Tibial nerve (tissue), 4 donors: ENCODE data around the gene HSD17B11. TPM values are rescaled to one million over a fixed set of nuclear protein-coding genes. Genes with fewer than 3 reads are reported as not detected.
"Not testable (repeated sequence)": the region's sequence is repeated elsewhere in the genome, so short reads cannot be mapped to it uniquely, and the experiment has no call there.

Experiments used
- DNase-seq, 2 donors: peaks; one replicate each; pipeline ENCODE4 v3.0.0-alpha.2; 2019; ENCODE audit warnings: low spot score in 2 of 2
- H3K27ac ChIP-seq, 4 donors: fragments of 200-600 bp; sonication (generic) in 3 of 4; one replicate each; pipeline ENCODE4 v1.5.1; 2017 to 2019; ENCODE audit warnings: mild to moderate bottlenecking in 1 of 4
- H3K27me3 ChIP-seq, 2 donors: fragments of 200-600 bp; sonication (generic) in 1 of 2; one replicate each; pipeline versions ENCODE4 v1.5.1 to v1.6.0; 2017 to 2019
- H3K36me3 ChIP-seq, 3 donors: fragments of 200-600 bp; sonication (generic); one replicate each; pipeline ENCODE4 v1.5.1; 2018 to 2019
- H3K4me1 ChIP-seq, 4 donors: fragments of 200-600 bp; sonication (generic) in 3 of 4; one replicate each; pipeline ENCODE4 v1.5.1; 2017 to 2019
- H3K4me3 ChIP-seq, 4 donors: fragments of 200-600 bp; sonication (generic) in 3 of 4; one replicate each; pipeline ENCODE4 v1.5.1; 2017 to 2019; ENCODE audit warnings: mild to moderate bottlenecking in 1 of 4, moderate library complexity in 1 of 4
- H3K9me3 ChIP-seq, 4 donors: fragments of 200-600 bp; sonication (generic) in 3 of 4; one replicate each; pipeline ENCODE4 v1.5.1; 2017 to 2019
- EP300 ChIP-seq, 2 donors: sonication (generic); formaldehyde crosslinking; IDR thresholded peaks; one replicate each; pipeline ENCODE4 v1.6.1; 2017; ENCODE audit warnings: antibody characterized with exemption in 2 of 2, mild to moderate bottlenecking in 1 of 2
- POLR2A ChIP-seq, 2 donors: fragments of 450-650 bp; IDR thresholded peaks; one replicate each; pipeline ENCODE4 v1.6.1; 2017; ENCODE audit warnings: antibody characterized with exemption in 2 of 2, mild to moderate bottlenecking in 2 of 2, moderate library complexity in 2 of 2
- WGBS, 2 donors: methylation state at CpG; one replicate each; pipeline ENCODE4 v1.1.5; 2018; 5-methylcytosine and 5-hydroxymethylcytosine counted together
- small RNA-seq: library from RNA; depleted of rRNA; stranded (forward); fragments of <200 nt; gene quantifications from one replicate; pipeline ENCODE3, GENCODE V24; 2016
- total RNA-seq, 4 donors: library from RNA; depleted of rRNA; stranded (reverse); fragments of >200 nt; gene quantifications; one replicate each; pipeline ENCODE4 v1.1.0, GENCODE V29; 2016
- TF ChIP-seq, protein P1 (sequence below), 5 experiments: fragments of 200-600 bp in 3 of 5; fragments of 450-650 bp in 2 of 5; sonication (generic) in 3 of 5; IDR thresholded peaks; one replicate each; pipeline ENCODE4 v1.5.1; 2016 to 2019; ENCODE audit warnings: antibody characterized with exemption in 5 of 5, mild to moderate bottlenecking in 3 of 5, moderate library complexity in 2 of 5

The HSD17B11 gene
- total RNA-seq, 4 donors from 2014 or later = 62.4 to 75.1 (median 67.8) TPM

DNA sequence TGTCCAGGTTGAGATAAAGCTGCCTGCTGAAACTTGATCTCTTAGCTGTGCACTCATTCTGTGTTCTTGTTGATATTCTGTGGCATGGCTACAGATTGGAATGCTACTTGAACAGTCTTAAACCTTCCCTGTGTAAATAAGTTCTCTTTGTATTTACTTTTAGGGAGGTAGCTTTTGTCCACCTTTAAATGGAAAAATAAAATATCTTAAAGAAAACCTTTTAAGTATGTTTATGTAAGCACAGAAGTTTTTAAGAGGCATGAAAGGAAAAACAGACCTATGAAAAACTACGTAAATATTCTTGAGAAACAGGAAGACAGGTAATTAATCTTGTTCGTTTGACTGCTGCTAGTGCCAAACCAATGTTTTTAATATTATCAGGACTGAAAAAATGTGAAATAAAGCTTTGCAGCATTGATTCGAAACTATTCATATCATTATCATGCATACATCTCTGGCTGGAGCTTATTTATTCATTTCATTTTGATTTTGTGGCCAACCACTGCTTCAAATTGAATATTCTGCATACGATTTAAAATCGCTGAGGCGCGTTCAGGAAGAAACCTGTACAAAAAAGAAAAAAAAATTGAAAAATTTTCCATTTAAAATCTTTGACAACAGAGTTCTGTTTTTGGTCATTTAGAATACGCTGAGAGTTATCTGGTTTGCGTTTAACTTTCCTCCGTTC lies 86.1 kb downstream of the HSD17B11 start:
- no peak overlapping the region for H3K4me3 ChIP-seq
- 82 to 84% methylated on average over 10 of the region's 10 CpGs for WGBS, 2 donors
- no peaks in the 10 kb centered on the region for H3K27me3 ChIP-seq
- H3K27ac ChIP-seq = no peak overlapping the region
- no peak for DNase-seq
- no peaks in the 10 kb centered on the region for H3K4me1 ChIP-seq
- no peaks in the 10 kb centered on the region for H3K9me3 ChIP-seq
- H3K36me3 ChIP-seq = peaks cover 0 to 4% (median 0%) of the 10 kb centered on the region in 3 donors
- TF ChIP-seq POLR2A (IDR thresholded peaks at IDR 0.05) (no peak), EP300 (IDR thresholded peaks at IDR 0.05) (no peak)
- TF ChIP-seq, protein P1, sequence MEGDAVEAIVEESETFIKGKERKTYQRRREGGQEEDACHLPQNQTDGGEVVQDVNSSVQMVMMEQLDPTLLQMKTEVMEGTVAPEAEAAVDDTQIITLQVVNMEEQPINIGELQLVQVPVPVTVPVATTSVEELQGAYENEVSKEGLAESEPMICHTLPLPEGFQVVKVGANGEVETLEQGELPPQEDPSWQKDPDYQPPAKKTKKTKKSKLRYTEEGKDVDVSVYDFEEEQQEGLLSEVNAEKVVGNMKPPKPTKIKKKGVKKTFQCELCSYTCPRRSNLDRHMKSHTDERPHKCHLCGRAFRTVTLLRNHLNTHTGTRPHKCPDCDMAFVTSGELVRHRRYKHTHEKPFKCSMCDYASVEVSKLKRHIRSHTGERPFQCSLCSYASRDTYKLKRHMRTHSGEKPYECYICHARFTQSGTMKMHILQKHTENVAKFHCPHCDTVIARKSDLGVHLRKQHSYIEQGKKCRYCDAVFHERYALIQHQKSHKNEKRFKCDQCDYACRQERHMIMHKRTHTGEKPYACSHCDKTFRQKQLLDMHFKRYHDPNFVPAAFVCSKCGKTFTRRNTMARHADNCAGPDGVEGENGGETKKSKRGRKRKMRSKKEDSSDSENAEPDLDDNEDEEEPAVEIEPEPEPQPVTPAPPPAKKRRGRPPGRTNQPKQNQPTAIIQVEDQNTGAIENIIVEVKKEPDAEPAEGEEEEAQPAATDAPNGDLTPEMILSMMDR (IDR thresholded peaks at IDR 0.05) = no peak

DNA sequence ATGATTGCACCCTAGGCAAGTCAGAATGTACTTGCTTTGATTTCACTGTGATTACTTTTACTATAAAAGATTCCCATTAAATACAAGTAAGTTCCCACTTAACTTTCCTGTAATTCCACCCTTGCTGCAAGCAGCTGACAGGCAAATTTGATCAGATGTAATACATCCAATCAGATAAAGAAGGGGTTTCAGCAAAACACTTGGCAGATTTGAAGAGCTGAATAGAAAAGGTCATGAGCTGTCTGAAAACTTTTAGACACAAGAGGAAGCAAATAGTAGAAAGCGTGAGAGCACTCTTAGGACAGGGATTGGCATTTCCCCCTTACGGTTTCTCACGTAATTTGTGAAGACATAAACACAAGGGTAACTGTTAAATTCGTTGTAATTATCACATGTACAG lies 91.1 kb downstream of the HSD17B11 start:
- no peaks in the 10 kb centered on the region for H3K9me3 ChIP-seq
- H3K4me1 ChIP-seq = no peaks in the 10 kb centered on the region
- TF ChIP-seq, protein P1 (IDR thresholded peaks at IDR 0.05) = no peak
- TF ChIP-seq EP300 (IDR thresholded peaks at IDR 0.05) (no peak), POLR2A (IDR thresholded peaks at IDR 0.05) (no peak)
- no peaks in the 10 kb centered on the region for H3K27me3 ChIP-seq
- no peak overlapping the region for H3K4me3 ChIP-seq
- H3K36me3 ChIP-seq = no peaks in the 10 kb centered on the region
- WGBS, 2 donors = 36 to 53% methylated on average over 4 of the region's 4 CpGs
- H3K27ac ChIP-seq = no peak overlapping the region
- no peak for DNase-seq

DNA sequence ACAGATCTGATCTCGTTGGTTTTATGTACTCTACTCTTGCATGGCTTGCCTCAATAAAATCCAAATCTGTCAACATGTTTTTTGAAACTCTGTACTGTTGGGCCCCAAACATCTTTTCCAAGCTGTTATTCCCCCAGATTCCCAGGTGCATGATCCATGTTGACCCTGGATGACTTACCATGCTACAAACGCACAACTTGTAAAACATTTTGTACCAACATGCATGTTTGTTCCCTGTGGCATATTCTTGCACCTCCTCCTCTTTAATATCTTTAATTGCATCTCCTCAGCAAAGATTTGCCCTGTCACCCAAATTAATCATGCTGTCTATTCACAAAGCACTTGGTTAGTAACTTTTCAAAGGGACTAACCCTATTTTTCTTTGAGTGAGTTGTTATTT lies 92.6 kb downstream of the HSD17B11 start:
- H3K27me3 ChIP-seq = no peaks in the 10 kb centered on the region
- peaks cover 0 to 11% (median 0%) of the 10 kb centered on the region in 4 donors for H3K9me3 ChIP-seq
- H3K4me1 ChIP-seq = no peaks in the 10 kb centered on the region
- no peak overlapping the region for H3K27ac ChIP-seq
- no peak overlapping the region for H3K4me3 ChIP-seq
- 58 to 65% methylated on average over 2 of the region's 2 CpGs for WGBS, 2 donors
- H3K36me3 ChIP-seq = no peaks in the 10 kb centered on the region
- TF ChIP-seq, protein P1 (IDR thresholded peaks at IDR 0.05) = no peak
- DNase-seq = no peak

DNA sequence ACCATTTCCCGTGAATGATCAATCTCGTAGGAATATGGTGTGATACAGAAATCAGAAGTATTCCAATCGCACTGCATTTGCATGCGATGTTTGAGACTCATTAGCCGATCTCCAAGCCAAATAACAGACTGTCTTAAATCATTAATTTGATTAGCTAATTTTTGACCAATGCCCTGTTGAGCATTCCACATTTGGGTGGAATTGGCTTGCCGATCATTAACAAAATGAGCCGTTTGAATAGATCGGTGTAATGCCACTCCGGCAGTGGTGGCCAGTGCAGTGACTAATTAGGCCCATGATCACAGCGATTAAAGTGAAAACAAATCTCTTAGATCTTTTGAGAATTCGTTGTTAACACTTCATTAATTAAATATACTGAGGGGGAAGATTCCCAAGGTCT lies 96.1 kb downstream of the HSD17B11 start:
- H3K27ac ChIP-seq, H3K4me3 ChIP-seq, H3K4me1 ChIP-seq, H3K27me3 ChIP-seq, H3K36me3 ChIP-seq, DNase-seq: not testable (repeated sequence)
- 79 to 92% methylated on average over 11 of the region's 11 CpGs for WGBS, 2 donors
- peaks cover 0 to 15% (median 0%) of the 10 kb centered on the region in 4 donors for H3K9me3 ChIP-seq

DNA sequence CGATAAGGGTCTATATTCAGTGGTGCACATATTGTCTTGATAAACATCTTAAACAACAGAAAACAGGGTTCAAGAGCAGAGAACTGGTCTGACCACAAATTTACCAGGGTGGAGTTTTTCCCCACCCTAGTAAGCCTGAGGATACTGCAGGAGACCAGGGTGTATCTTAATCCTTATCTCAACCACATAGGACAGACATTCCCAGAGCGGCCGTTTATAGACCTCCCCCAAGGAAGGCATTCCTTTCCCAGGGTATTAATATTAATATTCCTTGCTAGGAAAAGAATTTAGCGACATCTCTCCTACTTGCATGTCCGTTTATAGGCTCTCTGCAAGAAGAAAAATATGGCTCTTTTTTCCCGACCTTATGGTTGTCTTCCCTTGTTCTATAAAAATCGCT lies 97.1 kb downstream of the HSD17B11 start:
- H3K4me1 ChIP-seq, H3K4me3 ChIP-seq, H3K36me3 ChIP-seq, DNase-seq, H3K27me3 ChIP-seq, H3K27ac ChIP-seq: not testable (repeated sequence)
- 88 to 93% methylated on average over 7 of the region's 7 CpGs for WGBS, 2 donors
- peaks cover 0 to 15% (median 0%) of the 10 kb centered on the region in 4 donors for H3K9me3 ChIP-seq

DNA sequence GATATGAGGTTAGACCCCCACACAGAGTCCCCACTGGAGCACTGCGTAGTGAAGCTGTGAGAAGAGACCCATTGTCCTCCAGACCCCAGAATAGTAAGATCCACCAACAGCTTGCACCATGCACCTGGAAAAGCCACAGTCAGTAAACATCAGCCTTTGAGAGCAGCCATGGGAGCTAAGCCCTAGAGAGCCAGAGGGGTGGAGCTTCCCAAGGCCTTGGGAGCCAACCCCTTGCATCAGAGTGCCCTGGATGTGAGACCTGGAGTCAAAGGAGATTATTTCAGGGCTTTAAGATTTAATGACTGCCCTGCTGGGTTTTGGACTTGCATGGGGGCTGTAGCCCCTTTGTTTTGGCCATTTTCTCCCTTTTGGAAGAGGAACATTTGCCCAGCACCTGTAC lies 104.0 kb downstream of the HSD17B11 start:
- Histone ChIP-seq H3K36me3 (no peaks in the 10 kb centered on the region), H3K27ac (no peak overlapping the region), H3K4me1 (no peaks in the 10 kb centered on the region), H3K27me3 (no peaks in the 10 kb centered on the region), H3K4me3 (no peak overlapping the region), H3K9me3 (peaks cover 0 to 33% (median 0%) of the 10 kb centered on the region in 4 donors)
- 83 to 90% methylated on average over 1 of the region's 1 CpG for WGBS, 2 donors
- TF ChIP-seq EP300 (IDR thresholded peaks at IDR 0.05) = no peak
- TF ChIP-seq POLR2A (IDR thresholded peaks at IDR 0.05) = no peak
- TF ChIP-seq, protein P1 (IDR thresholded peaks at IDR 0.05) = no peak
- no peak for DNase-seq

Small RNAs within 50 kb of the gene (small RNA-seq; reads per million reads assigned to genes)
- not detected for gene MIR5705
- gene RN7SL681P = not detected

Other genes with a start within 250 kb of the HSD17B11 start
- 10 to 100 TPM in 2 of 4 donors, 1 to 10 TPM in 2; 6.3 to 18.2 (median 13.3) TPM for gene KLHL8, start 170.6 kb downstream of the HSD17B11 start, total RNA-seq
- gene HSD17B13, start 68.3 kb downstream of the HSD17B11 start, total RNA-seq = 1 to 10 TPM in 2 of 4 donors, not detected in 2; 1.2 to 1.7 TPM
- 10 to 100 TPM; 15.0 to 33.3 (median 24.5) TPM for gene NUDT9, start 31.4 kb upstream of the HSD17B11 start, total RNA-seq
- gene SPARCL1, start 138.2 kb upstream of the HSD17B11 start, total RNA-seq = 100 to 1,000 TPM; 312 to 741 (median 433) TPM
- not detected for gene DSPP, start 217.3 kb upstream of the HSD17B11 start, total RNA-seq